Measurements from ENCODE around the gene SLX4IP.
"Not testable (repeated sequence)": the region's sequence is repeated elsewhere in the genome, so short reads cannot be mapped to it uniquely, and the experiment has no call there.

The SLX4IP gene

DNA sequence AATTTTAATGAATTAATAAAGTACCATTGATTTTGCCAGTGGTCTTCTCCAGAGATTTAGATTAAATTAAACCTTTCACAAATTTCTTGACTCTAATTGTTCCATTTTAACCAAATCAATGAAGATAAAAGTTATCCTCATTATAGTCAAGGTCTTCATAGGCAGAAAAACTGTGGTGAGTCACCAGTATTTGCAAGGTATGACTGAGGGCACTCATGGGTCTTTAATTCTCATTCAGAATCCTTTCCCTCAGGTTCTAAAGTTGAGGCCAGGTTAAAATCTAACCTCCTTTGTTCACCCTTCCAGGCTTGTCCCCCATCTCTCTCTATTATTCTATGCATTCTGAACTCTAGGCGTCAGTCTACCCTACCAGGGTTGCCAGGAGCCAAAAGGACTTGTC lies 144.8 kb downstream of the SLX4IP start:
- DNase-seq = no peak

DNA sequence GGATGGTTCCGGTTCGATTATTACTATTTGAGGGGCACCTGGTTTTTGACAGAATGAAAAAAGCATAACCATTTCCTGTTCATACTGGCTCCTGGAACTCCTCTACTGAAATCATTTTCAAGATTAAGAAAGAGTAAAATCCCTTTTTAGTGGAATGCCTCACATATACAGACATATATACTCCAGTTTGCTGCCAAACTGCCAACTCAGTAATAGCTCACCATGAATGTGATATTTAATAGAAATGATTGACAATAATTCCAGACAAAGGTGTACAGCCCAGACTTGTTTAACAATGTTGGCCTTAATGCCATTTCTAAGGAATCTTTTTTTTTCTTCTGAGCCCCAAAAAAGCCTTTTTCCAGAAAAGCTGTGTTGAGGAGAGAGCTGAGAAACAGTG lies 145.6 kb downstream of the SLX4IP start:
- DNase-seq = no peak

DNA sequence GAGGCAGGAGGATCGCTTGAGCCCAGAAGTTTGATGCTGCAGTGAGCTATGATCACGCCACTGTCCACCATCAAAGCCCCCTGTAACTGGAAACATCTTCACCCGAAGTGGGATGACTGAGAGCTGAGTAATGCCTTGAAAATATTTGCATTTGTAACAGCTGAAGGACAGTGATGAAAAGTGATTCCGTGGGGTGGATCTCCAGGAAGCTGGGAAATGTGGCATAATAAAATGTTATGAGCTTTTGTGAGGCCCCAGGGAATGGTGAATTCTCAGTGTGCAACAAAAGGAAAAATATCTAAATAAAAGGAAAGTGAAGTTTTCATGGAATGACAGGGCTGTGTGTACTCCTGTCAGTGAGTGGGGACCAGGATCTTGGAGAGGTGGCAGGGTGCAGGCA lies 146.7 kb downstream of the SLX4IP start:
- DNase-seq = no peak

DNA sequence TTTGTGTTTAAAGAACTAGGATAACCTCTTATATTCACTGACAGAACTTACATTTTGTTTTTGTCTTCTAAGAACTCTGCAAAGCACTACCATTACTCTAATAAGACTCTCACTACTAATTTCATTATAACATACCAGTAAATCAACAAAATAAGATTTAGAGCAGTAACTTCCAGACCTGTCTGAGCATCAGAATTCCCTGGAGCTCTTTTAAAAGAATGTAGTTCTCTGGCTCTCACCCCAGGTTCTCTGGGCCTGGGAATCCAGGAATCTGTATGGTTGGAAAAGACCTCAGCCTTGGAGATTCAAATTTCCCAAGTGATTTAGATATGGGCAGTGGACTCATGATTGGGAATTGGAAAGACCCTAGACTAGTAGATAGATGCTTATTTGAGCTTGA lies 149.3 kb downstream of the SLX4IP start:
- DNase-seq = no peak

DNA sequence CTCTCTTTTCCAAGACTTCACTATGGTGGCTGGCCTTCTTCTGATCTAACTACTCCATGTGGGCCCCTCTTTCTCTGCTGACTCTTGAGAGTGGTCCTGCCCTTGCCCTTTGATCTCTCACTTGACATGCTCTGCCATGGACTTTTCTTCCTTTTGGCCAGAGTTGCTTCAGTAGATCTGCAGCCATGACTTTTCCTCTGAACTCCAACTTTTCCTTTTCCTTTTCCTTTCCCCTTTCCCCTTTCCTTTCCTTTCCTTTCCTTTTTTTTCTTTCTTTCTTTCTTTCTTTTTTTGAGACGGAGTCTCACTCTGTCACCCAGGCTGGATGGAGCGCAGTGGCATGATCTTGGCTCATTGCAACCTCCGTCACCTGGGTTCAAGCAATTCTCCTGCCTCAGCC lies 150.2 kb downstream of the SLX4IP start:
- DNase-seq = no peak

- no peak for DNase-seq
Observed at GRCh38 chr20:10586296-10586695, 151.2 kb downstream of the SLX4IP start.

DNA sequence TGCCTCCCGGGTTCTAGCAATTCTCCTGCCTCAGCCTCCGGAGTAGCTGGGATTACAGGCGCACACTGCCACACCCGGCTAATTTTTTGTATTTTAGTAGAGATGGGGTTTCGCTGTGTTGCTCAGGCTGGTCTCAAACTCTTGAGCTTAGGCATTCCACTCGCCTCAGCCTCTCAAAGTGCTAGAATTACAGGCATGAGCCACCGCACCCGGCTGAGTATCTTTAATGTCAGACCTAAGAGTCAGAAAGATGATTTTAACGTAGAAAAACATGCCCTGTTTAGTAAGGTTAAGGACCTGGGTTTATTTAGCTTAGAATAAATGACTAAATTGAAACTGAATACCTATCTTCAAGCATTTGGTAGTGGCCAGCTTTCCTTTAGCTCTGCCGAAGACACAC lies 155.3 kb downstream of the SLX4IP start:
- not testable (repeated sequence) for DNase-seq

GRCh38 chr20:10590950-10591671 lies 156.0 kb downstream of the SLX4IP start:
- no peak for DNase-seq

DNA sequence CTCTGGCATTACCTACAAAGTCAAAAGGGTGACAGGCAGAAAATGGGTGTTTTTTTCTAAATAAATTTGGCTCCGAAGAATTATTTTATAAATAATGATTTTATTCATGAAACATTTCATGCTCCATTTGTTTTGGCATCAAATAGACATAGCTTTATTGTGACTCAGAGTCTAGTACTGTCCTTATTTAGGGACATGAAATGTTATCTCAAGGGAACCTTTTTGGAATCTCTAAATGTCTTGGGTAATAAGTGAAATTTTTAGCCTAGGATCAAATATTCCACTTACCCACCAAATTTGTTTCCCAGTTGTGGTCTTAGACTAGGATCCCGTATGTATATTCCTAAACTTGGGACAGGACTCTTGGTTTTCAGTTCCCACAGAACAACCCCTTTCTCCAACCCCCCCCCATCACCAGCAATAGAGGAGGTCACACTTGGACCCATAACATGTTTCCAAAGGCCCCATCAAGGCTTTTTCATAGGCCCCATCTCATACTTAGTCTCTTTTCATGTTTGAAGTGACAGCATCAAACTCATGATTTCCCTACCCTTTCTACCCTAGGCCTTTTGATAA lies 156.9 kb downstream of the SLX4IP start:
- no peak for DNase-seq

- DNase-seq = no peak
Observed at GRCh38 chr20:10594296-10594868, 159.3 kb downstream of the SLX4IP start.

GRCh38 chr20:10595266-10595665 lies 160.2 kb downstream of the SLX4IP start:
- no peak for DNase-seq

GRCh38 chr20:10595985-10596384 lies 160.9 kb downstream of the SLX4IP start:
- no peak for DNase-seq

GRCh38 chr20:10596710-10597121 lies 161.6 kb downstream of the SLX4IP start:
- no peak for DNase-seq

- DNase-seq = no peak
Observed at GRCh38 chr20:10597637-10598036, 162.5 kb downstream of the SLX4IP start.

GRCh38 chr20:10602221-10602871 lies 167.2 kb downstream of the SLX4IP start:
- DNase-seq = no peak

- no peak for DNase-seq
Observed at GRCh38 chr20:10603378-10603777, 168.3 kb downstream of the SLX4IP start.

DNA sequence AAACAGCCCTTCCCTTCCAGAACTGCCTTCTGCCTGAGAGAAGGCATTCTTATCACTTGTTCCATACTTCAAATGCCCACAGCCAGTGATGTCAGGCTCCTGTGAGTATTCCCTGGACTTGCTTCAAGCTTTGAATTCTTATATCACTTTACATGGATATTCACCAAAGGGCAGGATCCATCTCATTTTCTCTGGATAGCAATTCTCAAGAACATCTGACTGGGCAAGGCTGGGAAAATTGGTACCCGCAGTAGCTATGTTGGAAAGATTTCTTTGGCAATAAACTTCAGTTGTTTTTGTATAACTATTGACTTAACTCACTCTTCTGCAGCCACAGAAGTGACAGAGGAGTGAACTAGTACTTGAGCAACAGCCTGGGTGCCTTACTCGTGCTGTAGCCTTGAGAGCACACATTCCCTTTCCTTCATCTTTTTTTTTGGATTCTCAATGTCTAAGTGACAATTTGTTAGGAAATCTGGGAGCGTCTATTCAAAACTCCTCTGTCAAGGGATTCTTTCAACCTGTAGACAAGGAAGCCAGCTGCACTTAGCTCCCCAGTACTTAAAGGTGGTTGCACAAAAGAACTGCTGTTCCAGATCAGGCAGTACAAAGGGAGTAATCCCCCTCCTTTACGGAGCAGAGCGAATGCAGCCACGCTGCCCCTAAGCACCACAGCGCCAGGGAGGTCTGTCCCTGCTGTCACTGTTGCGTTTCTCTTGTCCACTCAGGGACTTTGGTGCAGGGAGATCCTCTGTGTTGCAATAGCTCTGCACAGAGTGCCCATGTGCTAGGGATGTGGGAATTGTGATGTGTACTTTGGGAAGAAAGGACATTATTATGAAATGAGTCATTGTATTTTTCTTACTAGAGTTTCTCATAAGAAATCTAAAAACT lies 169.1 kb downstream of the SLX4IP start:
- DNase-seq = no peak

GRCh38 chr20:10604865-10605440 lies 169.8 kb downstream of the SLX4IP start:
- no peak for DNase-seq

DNA sequence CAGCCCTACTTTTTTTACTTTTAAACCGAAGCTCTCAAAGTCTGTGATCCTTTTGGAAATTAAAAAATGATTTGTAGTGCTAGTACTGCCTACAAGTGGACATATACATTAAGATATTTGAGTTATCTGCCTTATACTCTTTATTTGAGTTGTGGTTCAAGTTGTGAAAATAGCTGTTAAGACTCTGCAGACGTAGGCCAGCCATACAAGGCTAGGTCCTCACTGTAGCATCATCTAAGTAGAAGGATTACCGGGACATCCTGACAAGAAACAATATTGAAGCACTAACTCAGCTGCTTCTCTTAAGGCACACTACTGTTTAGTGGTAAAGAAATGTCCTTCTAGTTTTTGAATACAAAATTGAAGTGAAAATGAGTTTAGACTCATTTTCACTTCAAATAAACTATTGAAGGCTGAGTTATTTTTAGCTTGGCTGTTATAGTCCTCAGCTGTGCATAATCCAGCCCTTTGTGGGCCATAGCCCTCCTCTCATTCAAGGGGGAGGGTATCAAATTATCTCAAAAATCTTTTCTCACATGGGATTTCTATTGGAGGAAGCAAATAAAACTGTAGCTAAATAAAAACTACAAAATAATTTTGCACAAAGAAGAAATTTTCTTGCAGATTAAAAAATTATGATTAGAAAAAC lies 170.6 kb downstream of the SLX4IP start:
- no peak for DNase-seq

DNA sequence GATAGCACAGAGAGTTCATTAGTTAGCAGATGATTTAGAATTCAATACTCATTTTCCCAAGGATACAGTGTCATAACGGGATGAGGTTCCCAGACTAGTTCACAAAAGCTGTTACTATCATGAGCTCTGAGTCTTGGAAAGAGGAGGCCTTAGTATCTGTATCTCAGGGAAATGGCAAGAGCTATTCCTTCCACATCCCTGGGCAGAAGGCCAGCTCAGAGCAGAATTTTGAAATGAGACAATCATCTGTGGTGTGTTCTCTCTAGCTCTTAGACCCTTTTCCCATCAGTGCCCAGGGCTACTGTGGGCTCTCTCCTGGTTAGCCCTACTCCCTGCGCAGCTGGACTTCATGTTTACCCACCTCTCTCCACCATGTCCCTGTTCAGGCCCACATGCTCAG lies 174.2 kb downstream of the SLX4IP start:
- no peak for DNase-seq

- DNase-seq = no peak
Observed at GRCh38 chr20:10609770-10610169, 174.7 kb downstream of the SLX4IP start.

DNA sequence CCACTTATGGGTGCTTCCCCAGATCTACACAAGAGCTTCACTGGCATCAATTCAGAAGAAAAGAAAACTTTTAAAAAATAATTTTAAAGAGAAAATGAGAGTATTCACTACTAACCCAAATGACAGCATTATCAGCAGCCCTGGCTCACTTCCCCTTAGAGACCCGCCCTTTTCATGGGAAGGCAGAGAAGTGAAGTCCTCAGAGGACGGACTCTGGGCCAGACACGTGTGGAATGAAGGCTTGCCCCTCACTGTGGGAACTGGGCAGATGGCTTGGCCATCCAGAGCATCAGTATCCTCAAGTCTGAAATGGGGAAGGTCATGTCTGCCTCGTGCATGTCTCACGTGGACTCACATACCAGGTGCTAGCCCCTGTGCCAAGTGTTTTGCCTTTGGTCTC lies 175.1 kb downstream of the SLX4IP start:
- DNase-seq = no peak
